DND-41 (cell line): ENCODE measurements around the gene OXA1L.

Experiments used
- ATAC-seq: fragments of 200-7000 bp; cut with Tn5 transposase; 3 replicates; pipeline ENCODE4 v1.9.1; 2021; ENCODE audit warnings: low read depth; ENCODE audit not compliant: insufficient read depth
- DNase-seq: peaks from one replicate; pipeline ENCODE4 v3.0.0-alpha.2; 2020
- H2AFZ ChIP-seq: 2 replicates; pipeline ENCODE4 v1.6.0; 2012; ENCODE audit warnings: low read depth, low read length
- H3K27ac ChIP-seq: 2 replicates; pipeline ENCODE4 v1.5.1; 2012; ENCODE audit warnings: low read length, inconsistent platforms
- H3K27me3 ChIP-seq: fragments of 200-600 bp; sonication (generic); 2 replicates; pipeline ENCODE4 v1.6.0; 2012; ENCODE audit warnings: low read length, mild to moderate bottlenecking, inconsistent platforms; ENCODE audit not compliant: insufficient read depth, poor library complexity
- H3K36me3 ChIP-seq: 2 replicates; pipeline ENCODE4 v1.5.1; 2012; ENCODE audit warnings: low read length, inconsistent platforms; ENCODE audit not compliant: insufficient read depth
- H3K4me1 ChIP-seq: 2 replicates; pipeline ENCODE4 v1.5.1; 2012; ENCODE audit warnings: mild to moderate bottlenecking, low read length; ENCODE audit not compliant: insufficient read depth
- H3K4me2 ChIP-seq: 2 replicates; pipeline ENCODE4 v1.6.0; 2012; ENCODE audit warnings: mild to moderate bottlenecking, moderate library complexity, low read length, inconsistent platforms; ENCODE audit not compliant: insufficient read depth
- H3K4me3 ChIP-seq, 2 experiments: fragments of 200-600 bp in 1 of 2; shearing (Covaris generic) in 1 of 2; 2 replicates each; pipeline ENCODE4 v1.5.1; 2012 to 2016; ENCODE audit warnings: inconsistent platforms in 2 of 2, low read length in 2 of 2, mild to moderate bottlenecking in 2 of 2, low read depth in 1 of 2, moderate library complexity in 1 of 2
- H3K79me2 ChIP-seq: 2 replicates; pipeline ENCODE4 v1.6.0; 2012; ENCODE audit warnings: low read length, inconsistent platforms; ENCODE audit not compliant: insufficient read depth
- H3K9ac ChIP-seq: 2 replicates; pipeline ENCODE4 v1.6.0; 2012; ENCODE audit warnings: low read depth, mild to moderate bottlenecking, inconsistent platforms, low read length, moderate library complexity
- H3K9me3 ChIP-seq: 2 replicates; pipeline ENCODE4 v1.5.1; 2012; ENCODE audit warnings: low read length, moderate library complexity, mild to moderate bottlenecking, inconsistent platforms; ENCODE audit not compliant: insufficient read depth, severe bottlenecking
- H4K20me1 ChIP-seq: 2 replicates; pipeline ENCODE4 v1.6.0; 2012; ENCODE audit warnings: low read length; ENCODE audit not compliant: insufficient read depth
- EZH2 ChIP-seq: IDR thresholded peaks from 3 replicates; pipeline ENCODE4 v1.6.1; 2012; ENCODE audit warnings: borderline replicate concordance, low read depth, mild to moderate bottlenecking, moderate library complexity, low read length, inconsistent platforms; ENCODE audit not compliant: severe bottlenecking
- TF ChIP-seq, protein P1 (sequence below): IDR thresholded peaks from 2 replicates; pipeline ENCODE4 v1.5.1; 2012; ENCODE audit warnings: borderline replicate concordance, low read length, moderate library complexity, mild to moderate bottlenecking; ENCODE audit not compliant: poor library complexity, severe bottlenecking; ENCODE audit errors: extremely low read depth

Gene OXA1L

DNA sequence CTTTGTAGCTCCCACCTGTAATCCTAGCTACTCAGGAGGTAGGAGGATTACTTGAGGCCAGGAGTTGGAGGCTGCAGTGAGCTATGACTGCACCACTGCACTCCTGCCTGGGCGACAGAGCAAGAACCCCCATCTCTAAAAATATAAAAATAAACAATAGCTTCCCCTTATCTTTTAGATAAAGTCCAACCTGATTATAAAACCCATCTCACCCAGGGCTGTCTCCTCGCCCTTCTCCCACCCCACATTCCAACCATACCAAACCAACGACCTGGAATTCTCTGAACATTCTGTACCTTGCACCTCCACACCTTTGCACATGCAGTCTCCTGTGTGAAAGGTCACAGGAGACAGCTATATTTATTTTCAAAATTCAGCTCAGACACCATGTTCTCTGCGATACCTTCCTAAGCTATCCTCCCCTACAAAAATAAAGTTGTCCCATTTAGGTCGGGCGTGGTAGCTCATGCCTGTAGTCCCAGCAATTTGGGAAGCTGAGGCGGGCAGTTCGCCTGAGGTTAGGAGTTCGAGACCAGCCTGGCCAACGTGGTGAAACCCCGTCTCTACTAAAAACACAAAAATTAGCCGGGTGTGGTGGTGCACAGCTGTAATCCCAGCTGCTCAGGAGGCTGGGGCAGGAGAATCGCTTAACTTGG, 41.1 kb downstream of the OXA1L start:
- no peak overlapping the region for H3K4me3 ChIP-seq
- H3K79me2 ChIP-seq: no peaks in the 10 kb centered on the region
- no peaks in the 10 kb centered on the region for H3K4me1 ChIP-seq
- peaks cover 3% of the 10 kb centered on the region for H3K27me3 ChIP-seq
- no peak overlapping the region for H3K27ac ChIP-seq
- H4K20me1 ChIP-seq: no peaks in the 10 kb centered on the region
- H3K36me3 ChIP-seq: no peaks in the 10 kb centered on the region
- ATAC-seq (no peak), DNase-seq (no peak)
- TF ChIP-seq, protein P1, sequence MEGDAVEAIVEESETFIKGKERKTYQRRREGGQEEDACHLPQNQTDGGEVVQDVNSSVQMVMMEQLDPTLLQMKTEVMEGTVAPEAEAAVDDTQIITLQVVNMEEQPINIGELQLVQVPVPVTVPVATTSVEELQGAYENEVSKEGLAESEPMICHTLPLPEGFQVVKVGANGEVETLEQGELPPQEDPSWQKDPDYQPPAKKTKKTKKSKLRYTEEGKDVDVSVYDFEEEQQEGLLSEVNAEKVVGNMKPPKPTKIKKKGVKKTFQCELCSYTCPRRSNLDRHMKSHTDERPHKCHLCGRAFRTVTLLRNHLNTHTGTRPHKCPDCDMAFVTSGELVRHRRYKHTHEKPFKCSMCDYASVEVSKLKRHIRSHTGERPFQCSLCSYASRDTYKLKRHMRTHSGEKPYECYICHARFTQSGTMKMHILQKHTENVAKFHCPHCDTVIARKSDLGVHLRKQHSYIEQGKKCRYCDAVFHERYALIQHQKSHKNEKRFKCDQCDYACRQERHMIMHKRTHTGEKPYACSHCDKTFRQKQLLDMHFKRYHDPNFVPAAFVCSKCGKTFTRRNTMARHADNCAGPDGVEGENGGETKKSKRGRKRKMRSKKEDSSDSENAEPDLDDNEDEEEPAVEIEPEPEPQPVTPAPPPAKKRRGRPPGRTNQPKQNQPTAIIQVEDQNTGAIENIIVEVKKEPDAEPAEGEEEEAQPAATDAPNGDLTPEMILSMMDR: no peak
- TF ChIP-seq EZH2: no peak
- no peaks in the 10 kb centered on the region for H3K9me3 ChIP-seq
- no peak overlapping the region for H3K4me2 ChIP-seq
- no peak overlapping the region for H3K9ac ChIP-seq
- H2AFZ ChIP-seq: no peak overlapping the region

DNA sequence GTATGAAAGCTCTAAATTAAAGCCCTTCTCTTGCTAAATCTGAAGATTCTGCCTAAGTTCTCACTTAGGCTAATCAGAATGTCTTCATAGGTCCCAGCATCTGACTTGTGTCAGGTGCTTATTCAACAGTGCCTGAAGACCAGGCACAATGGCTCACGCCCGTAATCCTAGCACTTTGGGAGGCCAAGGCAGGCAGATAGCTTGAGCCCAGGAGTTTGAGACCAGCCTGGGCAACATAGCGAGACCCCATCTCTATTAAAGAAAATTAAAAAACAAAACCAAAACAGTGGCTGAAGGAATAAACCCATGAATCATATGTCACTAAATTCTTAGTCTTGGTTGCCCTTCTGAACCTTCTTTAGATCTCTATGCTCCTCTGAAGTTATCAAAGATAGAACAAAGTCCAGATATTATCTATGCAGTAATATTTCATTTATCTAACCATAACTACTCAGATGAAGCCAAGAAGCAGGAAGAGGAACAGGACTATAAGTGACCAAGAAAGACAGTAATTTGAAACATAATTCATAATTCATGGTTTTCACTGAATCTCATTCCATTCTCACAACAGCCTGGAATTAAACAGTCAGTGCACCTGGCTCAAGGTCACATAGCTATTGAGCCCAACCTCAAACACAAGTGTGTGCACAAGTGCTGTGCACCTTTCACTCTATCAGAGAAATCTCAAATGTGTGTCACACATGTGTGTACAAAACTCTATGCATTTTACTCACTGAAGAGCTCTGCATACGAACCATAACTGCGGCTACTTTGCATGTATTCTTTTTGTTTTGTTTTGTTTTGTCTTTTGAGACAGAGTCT, 42.1 kb downstream of the OXA1L start:
- H3K4me1 ChIP-seq: no peaks in the 10 kb centered on the region
- no peaks in the 10 kb centered on the region for H3K9me3 ChIP-seq
- peaks cover under 1% of the 10 kb centered on the region for H3K27me3 ChIP-seq
- TF ChIP-seq, protein P1: no peak
- no peak for TF ChIP-seq EZH2
- no peaks in the 10 kb centered on the region for H3K79me2 ChIP-seq
- DNase-seq (no peak), ATAC-seq (no peak)
- no peak overlapping the region for H3K4me2 ChIP-seq
- no peaks in the 10 kb centered on the region for H4K20me1 ChIP-seq
- no peaks in the 10 kb centered on the region for H3K36me3 ChIP-seq
- no peak overlapping the region for H3K4me3 ChIP-seq
- no peak overlapping the region for H2AFZ ChIP-seq
- no peak overlapping the region for H3K9ac ChIP-seq
- H3K27ac ChIP-seq: no peak overlapping the region

DNA sequence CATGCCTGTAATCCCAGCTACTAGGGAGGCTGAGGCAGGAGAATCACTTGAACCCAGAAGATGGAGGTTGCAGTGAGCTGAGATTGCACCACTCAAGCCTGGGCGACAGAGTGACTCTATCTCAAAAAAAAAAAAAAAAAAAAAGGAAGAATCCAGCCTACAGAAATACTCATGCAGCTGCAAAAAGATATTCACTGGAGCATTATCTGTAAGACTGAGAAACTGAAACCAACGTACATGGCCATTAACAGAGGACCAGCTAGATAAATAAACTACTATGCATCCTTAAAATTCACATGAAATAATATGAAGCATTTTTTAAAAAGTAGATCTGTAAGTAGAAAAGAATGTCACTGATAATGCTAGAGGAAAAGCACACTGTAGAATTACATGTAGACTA, 45.2 kb downstream of the OXA1L start:
- Histone ChIP-seq H3K4me1 (peaks cover 5% of the 10 kb centered on the region; the same call in 1 of the 2 replicates), H3K9ac (no peak overlapping the region), H3K4me3 (no peak overlapping the region), H3K9me3 (no peaks in the 10 kb centered on the region), H4K20me1 (no peaks in the 10 kb centered on the region), H3K27ac (no peak overlapping the region), H3K4me2 (no peak overlapping the region), H3K79me2 (no peaks in the 10 kb centered on the region), H3K27me3 (peaks cover 3% of the 10 kb centered on the region), H2AFZ (no peak overlapping the region), H3K36me3 (no peaks in the 10 kb centered on the region)
- ATAC-seq: no peak
- DNase-seq: no peak
- TF ChIP-seq, protein P1: no peak
- TF ChIP-seq EZH2: no peak
